ENCODE measurements around the gene GALNT17.

Gene GALNT17

DNA sequence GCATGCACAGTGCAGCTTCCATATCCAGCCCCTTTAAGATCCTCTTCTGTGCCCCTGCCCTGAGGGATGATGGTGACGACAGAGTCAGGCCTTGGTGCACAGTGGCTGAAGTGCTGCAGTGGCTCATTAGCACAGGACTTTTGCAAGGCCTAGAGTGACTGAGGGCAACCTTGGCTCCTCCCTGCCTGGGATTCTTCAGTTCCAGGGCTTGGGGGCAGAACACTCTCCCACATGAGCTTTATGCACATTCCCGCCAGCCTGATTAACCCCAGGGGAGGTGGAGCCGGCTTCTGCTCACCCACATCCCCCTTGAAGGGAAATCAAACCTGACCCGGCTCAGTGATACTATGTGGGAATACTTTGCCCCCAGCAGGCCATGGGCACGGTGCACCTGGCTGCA, 253.4 kb downstream of the GALNT17 start:
- no peak for TF ChIP-seq SIN3A (IDR thresholded peaks at IDR 0.05; ENCODE audit: borderline replicate concordance, insufficient read depth, low read length)
- TF ChIP-seq, protein P1, sequence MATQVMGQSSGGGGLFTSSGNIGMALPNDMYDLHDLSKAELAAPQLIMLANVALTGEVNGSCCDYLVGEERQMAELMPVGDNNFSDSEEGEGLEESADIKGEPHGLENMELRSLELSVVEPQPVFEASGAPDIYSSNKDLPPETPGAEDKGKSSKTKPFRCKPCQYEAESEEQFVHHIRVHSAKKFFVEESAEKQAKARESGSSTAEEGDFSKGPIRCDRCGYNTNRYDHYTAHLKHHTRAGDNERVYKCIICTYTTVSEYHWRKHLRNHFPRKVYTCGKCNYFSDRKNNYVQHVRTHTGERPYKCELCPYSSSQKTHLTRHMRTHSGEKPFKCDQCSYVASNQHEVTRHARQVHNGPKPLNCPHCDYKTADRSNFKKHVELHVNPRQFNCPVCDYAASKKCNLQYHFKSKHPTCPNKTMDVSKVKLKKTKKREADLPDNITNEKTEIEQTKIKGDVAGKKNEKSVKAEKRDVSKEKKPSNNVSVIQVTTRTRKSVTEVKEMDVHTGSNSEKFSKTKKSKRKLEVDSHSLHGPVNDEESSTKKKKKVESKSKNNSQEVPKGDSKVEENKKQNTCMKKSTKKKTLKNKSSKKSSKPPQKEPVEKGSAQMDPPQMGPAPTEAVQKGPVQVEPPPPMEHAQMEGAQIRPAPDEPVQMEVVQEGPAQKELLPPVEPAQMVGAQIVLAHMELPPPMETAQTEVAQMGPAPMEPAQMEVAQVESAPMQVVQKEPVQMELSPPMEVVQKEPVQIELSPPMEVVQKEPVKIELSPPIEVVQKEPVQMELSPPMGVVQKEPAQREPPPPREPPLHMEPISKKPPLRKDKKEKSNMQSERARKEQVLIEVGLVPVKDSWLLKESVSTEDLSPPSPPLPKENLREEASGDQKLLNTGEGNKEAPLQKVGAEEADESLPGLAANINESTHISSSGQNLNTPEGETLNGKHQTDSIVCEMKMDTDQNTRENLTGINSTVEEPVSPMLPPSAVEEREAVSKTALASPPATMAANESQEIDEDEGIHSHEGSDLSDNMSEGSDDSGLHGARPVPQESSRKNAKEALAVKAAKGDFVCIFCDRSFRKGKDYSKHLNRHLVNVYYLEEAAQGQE (IDR thresholded peaks at IDR 0.05; ENCODE audit: insufficient read depth in 1 of 2, low read depth in 2 of 2, low read length in 2 of 2): no peak
- no peak for TF ChIP-seq TAF1 (IDR thresholded peaks at IDR 0.05; ENCODE audit: borderline replicate concordance, insufficient read depth, low read length)
- TF ChIP-seq FOXP2 (optimal IDR thresholded peaks at IDR 0.05; ENCODE audit: borderline replicate concordance, extremely low read depth, extremely low read length, insufficient read depth): no peak
- TF ChIP-seq POLR2AphosphoS5 (IDR thresholded peaks at IDR 0.05; ENCODE audit: low read depth, low read length): no peak

DNA sequence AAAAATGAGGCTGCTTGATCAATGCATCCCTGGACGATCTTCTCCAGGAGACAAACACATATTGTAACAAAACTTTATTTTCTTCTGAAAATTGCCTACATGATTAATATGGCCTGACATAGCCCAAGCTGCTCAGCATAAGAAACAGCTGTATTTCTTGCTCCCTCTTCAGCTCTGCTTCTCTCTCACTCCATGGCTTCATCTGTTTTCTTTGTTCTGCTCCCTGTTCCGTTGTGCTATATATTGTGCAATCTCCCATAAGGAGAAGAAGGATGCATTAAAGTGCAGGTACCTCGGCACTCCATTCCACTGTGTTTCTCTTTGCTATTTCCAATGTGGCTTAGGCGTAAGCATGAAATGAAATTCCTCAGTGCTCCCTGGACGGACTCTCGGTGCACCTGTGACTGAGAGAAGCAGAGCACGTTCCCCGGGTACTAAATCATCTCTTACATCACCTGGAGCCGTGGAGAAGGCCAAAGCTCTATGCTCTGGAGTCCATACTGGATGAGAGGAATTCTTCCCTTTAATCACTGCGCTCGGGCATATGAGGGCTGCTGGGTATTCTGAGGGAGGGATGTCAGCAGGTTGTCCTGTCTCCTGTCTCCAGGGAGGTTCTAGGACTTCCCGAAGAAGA, 254.3 kb downstream of the GALNT17 start:
- TF ChIP-seq POLR2AphosphoS5 (IDR thresholded peaks at IDR 0.05; ENCODE audit: low read depth, low read length) (no peak), SIN3A (IDR thresholded peaks at IDR 0.05; ENCODE audit: borderline replicate concordance, insufficient read depth, low read length) (no peak), TAF1 (IDR thresholded peaks at IDR 0.05; ENCODE audit: borderline replicate concordance, insufficient read depth, low read length) (no peak), FOXP2 (optimal IDR thresholded peaks at IDR 0.05; ENCODE audit: borderline replicate concordance, extremely low read depth, extremely low read length, insufficient read depth) (no peak)
- TF ChIP-seq, protein P1 (IDR thresholded peaks at IDR 0.05; ENCODE audit: insufficient read depth in 1 of 2, low read depth in 2 of 2, low read length in 2 of 2): no peak

DNA sequence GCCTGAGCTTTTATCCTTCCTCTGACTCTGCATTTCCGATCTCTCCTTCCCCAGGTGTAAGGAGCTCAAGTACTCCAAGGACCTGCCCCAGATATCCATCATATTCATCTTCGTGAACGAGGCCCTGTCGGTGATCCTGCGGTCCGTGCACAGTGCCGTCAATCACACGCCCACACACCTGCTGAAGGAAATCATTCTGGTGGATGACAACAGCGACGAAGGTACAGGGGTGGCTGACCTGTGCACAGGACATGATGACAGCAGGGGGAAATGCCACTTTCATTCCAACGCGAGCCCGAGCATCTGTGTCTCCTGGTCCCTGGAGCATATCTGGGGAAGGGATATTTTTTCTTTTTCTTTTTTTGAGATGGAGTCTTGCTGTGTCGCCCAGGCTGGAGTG, 256.2 kb downstream of the GALNT17 start:
- TF ChIP-seq SIN3A (IDR thresholded peaks at IDR 0.05; ENCODE audit: borderline replicate concordance, insufficient read depth, low read length) (no peak), FOXP2 (optimal IDR thresholded peaks at IDR 0.05; ENCODE audit: borderline replicate concordance, extremely low read depth, extremely low read length, insufficient read depth) (no peak), TAF1 (IDR thresholded peaks at IDR 0.05; ENCODE audit: borderline replicate concordance, insufficient read depth, low read length) (no peak), POLR2AphosphoS5 (IDR thresholded peaks at IDR 0.05; ENCODE audit: low read depth, low read length) (no peak)
- TF ChIP-seq, protein P1 (IDR thresholded peaks at IDR 0.05; ENCODE audit: insufficient read depth in 1 of 2, low read depth in 2 of 2, low read length in 2 of 2): no peak

DNA sequence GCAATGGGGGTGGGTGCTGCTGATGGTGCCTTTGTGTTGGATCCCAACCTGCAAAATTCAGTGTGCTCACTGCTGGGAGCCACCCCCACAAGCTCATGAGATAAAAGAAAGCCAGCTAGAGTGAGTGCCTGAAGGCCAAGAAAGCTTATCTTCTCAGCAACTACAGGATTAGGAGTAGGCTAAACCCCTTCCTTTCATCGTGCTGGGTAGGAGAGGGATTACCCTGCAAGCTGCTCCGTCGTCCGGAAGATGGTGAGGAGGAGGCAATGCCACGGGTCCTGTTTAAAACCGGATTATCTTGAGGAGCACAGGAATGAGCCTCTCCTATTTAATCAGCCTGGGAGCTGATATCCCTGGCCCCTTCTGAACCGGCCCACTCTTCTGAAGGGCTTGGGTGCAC, 258.0 kb downstream of the GALNT17 start:
- TF ChIP-seq, protein P1 (IDR thresholded peaks at IDR 0.05; ENCODE audit: insufficient read depth in 1 of 2, low read depth in 2 of 2, low read length in 2 of 2): no peak
- no peak for TF ChIP-seq FOXP2 (optimal IDR thresholded peaks at IDR 0.05; ENCODE audit: borderline replicate concordance, extremely low read depth, extremely low read length, insufficient read depth)
- TF ChIP-seq TAF1 (IDR thresholded peaks at IDR 0.05; ENCODE audit: borderline replicate concordance, insufficient read depth, low read length): no peak
- TF ChIP-seq SIN3A (IDR thresholded peaks at IDR 0.05; ENCODE audit: borderline replicate concordance, insufficient read depth, low read length): no peak
- no peak for TF ChIP-seq POLR2AphosphoS5 (IDR thresholded peaks at IDR 0.05; ENCODE audit: low read depth, low read length)
